DMS 273 (cell line): ENCODE data around the gene ZNF831.

Experiments used
- DNase-seq: peaks from one replicate; lab custom pipeline; 2025; ENCODE audit not compliant: unreplicated experiment; lab: John Stamatoyannopoulos, UW

The ZNF831 gene

DNA sequence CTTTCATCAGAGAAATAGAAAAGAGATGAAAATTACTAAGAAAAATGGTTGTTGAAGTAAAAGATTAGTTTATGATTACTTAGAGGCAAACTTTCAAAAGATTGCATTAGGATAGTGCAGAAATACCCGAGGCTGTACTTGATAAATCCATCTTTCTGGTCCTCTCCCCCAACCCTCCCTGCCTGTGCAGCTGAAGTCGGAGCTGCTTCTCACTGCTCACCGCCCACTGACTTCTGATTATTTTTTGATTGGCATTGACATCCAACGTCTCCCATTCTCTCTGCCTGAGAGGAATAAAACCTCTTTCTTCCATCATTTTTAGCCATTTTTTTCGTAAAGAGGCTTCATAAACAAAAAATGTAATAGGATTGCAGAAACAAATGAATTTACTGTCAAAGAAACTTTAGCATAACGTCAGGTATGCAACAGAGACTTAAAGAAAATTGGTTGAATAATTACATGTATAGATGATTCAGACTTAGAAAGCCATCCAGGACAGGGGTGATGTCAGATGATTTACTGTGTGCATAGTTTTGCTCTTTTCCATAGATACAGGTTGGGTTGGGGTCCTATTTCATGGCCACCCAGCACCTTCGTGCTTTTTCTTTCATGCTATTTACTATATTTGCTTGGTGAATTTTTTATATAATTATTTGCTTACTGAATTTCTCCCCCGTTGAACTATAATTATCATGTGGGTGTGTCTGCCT lies 83.2 kb downstream of the ZNF831 start:
- no peak for DNase-seq

DNA sequence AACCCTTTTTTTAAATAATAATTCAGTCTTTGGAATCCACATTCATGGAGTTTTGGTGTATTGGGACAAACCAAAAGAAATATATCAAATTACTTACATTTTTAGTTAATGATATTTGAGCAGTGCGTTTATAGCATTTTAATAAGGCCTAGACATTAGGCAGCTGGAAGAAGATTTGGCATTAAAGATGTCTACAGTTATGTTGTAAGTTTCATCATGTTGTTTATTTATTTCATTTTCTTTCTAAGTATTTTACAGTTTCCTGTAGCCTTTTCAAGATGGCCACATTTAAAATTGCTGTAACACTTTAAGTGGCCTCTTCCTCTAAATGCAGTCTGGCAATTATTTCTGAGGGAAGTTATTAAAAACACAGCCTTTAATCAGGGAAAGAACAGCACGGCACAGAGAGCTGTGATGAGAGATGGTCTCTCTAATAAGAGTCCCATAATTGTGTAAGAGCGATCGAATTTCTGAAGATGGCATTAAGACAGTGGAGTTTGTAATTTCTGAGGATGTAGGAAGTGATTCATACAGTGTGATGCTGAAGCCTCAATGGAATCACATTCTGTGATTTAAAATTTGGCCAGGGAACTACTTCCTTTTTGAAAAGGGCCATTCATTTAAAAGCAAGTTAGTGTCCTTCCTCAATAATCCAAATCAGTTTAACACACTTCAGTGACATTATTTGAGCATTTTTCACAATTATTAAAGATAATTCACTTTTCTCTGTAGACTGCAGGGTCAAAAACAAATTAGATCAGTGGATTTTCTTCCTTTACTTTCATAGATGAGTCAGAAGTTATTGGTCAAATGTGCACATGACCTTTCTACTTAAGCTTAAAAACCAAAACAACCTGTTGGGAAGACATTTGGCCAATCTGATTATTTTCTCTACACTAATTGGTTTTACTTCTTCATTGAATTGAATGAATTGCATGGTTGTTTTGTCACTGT lies 84.4 kb downstream of the ZNF831 start:
- DNase-seq, result no peak

DNA sequence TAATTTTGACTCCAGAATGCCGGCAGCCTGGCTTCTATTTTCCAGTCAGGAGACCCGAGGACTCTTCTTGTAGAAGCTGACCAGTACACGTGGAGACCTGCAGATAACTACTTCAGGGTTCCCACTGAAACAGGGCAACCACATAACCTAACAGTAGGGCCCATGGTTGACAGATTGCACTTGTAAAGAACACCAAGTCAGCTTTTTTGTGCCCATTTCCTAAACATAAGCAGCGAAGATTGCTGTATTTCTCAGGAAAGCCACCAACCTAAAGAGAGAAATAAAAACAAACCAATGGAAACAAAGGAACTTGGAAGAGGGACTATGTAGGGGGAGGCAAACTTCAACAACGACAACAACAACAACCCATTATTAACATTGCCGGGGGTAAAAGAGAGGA lies 86.7 kb downstream of the ZNF831 start:
- no peak for DNase-seq

DNA sequence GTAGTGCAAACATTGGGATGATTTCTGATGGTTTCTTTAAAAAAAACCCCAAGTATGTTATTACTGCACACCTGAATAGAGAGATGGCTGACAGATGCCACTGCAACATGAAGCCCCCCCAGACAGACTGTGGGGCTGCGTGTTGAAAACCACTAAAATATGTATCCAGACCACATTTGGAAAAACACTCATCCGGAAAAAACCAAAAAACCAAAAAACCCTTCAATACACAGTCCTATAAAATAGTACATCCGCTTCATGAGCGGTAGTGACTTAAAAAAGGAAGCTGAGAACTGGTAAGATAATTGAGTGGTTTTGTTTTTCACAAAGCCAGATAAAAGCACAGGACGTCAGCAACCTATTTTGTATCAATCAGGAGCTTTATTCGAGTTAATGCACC lies 89.7 kb downstream of the ZNF831 start:
- no peak for DNase-seq

DNA sequence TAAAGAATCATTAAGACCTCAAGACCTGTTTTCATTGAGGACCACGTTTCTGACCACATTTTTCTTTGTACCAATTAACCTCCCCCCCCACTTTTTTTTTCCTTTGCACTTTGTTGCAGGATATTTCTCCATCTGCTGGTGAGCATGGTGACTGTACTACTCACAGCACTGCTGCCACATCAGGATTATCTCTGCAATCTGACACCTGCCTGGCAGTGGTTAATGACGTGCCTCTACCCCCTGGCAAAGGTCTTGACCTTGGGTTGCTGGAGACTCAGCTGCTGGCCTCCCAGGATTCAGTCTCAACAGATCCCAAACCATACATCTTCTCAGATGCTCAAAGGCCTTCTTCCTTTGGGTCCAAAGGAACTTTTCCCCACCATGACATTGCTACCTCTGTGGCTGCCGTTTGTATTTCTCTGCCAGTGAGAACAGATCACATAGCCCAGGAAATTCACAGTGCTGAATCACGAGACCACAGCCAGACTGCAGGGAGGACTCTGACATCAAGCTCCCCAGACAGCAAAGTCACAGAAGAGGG lies 90.2 kb downstream of the ZNF831 start:
- DNase-seq, result peak; percentile 76

DNA sequence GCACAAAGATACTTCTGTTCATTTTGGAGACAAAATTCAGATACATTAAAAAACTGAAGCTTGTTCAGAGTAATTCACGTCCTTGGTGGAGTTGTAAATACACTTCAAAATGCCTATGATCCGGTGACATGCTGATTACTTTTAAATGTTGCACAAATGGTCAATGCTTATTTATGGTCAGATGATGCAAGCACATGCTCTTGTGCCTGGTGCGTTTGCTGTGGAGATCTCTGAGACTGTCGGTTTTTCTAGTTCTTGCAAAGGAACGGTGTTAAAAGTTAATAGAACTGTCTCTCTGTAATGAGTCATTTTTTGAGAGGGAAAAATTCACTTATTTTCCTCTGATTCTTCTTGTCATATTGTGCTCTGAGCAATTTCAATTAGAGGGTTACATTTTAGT lies 91.6 kb downstream of the ZNF831 start:
- DNase-seq, result no peak

DNA sequence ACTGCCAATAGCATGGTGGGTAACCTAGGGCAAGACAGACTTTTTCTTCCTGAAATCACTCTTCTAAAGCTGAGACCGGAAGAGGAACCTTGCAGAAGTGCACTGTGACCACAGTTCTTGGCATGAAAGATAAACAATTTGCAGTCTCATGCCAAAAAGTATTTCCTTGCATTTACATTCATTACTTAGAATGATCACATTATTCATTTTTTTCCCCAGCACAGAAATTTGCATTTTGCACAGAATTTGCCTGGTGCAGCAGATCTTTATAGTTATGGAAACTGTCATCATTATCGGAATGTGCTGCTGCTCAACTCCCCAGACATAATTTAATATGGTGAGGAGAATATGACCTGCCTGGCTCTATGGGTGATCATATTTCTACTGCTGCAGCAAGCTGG lies 94.6 kb downstream of the ZNF831 start:
- DNase-seq, result no peak

DNA sequence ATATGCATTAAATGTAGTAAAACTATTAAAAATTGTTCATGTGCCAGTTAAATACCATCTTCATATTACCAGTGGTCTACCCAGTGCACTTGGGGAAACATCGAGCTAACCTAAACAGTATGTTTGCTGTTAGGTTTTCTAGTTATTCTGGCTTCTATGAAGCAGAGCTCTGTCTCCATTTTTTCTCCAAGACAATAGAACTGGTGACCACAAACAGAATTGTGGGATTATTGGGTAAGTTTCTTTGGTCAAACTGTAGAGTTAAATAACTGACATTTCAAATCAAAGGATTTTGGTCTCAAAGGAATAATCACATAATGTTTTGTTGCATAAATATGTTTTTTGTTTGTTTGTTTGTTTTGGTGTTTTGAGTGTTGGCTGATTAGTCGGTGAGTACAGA lies 96.3 kb downstream of the ZNF831 start:
- DNase-seq, result no peak

DNA sequence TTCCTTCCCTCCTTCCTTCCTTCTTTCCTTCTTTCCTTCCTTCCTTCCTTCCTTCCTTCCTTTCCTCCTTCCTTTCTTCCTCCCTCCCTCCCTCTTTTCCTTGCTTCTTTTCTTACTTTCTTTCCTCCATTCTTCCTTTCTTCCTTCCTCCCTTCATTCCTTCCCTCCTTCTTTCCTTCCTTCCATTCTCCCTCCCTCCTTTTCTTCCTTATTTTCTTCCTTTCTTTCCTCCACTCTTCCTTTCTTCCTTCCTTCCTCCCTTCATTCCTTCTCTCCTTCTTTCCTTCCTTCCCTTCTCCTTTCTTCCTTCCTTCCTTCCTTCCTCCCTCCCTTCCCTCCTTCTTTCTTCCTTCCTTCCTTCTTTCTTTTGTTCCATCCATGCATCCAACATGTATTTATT lies 101.7 kb downstream of the ZNF831 start:
- DNase-seq, result no peak

DNA sequence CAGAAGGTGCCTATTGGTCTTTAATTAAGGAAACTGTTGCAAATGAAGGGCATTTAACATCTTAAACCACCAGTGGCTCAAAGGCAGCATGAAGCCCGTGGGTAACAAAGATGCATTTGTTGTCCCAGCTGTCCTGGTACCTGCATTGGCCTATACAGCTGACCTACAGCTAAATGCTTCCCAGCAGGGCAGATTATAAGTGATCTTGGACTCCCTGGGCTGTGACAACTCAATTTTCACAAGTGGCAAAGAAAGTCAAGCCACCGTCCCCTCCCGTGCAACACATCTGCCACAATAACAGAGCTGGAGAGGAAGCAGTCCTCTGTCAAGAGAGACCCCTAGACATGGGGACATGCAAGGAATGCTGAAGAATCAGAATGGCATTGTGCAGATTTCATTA lies 105.2 kb downstream of the ZNF831 start:
- DNase-seq, result no peak

DNA sequence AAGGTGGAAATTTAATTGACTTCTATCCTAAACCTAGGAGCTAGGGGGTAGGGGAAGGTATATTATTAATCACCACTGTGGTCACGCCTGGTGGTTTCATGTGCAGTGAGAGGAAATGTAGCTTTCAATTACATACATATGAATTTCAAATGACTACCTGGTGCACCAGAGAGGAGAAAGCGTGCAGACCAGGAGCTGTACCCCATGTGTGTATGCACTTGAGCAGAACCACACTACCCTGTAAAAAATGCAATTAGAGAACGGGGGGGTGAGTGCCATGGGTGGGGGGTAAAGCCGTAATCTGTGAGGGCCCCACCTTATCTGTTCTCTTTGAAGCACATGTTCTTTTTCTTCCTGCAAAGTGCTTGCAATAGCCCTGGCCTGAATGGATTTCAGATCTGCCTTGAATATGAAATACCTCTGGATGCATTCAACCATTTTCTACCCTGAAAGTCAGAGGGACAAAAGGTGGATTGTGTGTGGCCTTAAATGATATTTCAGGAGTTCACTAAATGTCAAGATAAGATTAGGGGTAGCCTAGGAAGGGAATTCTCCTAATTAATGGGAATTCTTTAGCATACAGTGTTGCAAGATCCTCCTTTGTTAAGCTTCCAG lies 105.9 kb downstream of the ZNF831 start:
- DNase-seq, result no peak

DNA sequence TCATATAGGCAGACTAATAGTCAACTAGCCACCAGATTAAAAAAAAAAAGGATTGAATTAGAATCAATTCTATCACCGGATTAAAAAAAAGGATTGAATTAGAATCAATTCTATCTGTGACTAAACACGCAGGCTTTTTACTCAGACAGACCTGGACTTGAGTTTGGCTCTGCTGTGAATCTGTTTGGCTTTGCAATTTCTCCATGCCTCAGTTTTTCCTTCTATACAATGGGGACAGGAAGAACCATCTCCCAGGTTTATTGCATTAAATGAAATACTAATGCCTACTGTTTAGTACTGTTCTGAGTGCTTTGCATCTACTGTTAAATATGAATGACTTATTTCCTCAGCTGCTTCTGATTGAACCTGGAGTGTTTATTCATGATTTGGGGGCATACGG lies 106.8 kb downstream of the ZNF831 start:
- DNase-seq, result no peak

DNA sequence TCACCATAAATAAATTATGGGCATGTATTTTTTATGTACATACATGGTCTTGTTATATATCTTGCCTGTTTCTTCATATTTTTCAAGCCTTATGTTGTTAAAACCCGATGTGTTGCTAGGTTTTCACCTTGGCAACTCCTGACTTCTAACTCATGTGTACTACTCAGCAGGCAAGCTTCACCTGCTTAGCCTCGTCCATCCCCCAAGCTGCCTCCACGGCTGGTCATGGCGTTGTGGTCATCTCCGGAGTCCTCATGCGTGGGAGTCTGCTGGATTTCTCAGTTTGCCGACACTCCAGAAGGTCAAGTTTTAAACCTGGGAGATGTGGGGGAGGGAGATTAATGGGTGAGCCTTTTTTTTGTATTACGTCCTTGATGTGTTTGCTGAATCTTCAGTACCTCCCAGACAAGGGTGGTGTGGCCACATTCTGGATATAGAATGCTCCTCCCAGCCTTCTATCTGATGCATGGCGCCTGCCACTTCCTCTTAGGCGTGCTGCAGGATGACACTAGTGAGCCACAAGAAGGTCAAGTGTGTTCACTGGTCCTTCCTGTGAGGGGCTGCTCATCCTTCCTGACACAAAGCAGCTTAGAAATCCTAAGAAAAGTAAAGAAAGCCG lies 110.2 kb downstream of the ZNF831 start:
- DNase-seq, result no peak

DNA sequence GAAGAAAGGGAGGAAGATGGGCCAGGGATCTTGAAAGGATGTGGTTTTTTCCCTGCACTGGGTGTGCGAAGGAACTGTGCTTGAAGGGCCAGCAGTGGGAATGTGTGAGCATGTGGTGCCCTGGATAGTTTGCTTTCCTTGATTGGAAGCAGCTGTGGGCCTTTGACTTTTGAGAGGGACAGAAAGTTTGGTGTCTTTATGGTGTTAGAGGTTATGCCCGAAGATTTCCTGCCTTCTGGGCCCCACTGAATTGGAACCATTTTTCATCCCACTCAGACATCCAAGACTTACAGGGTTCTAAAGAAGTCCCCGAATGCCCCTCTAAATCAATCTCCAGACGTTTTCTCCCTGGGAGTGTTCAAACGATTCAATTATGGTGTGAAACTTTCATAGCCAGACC lies 113.3 kb downstream of the ZNF831 start:
- DNase-seq, result no peak

DNA sequence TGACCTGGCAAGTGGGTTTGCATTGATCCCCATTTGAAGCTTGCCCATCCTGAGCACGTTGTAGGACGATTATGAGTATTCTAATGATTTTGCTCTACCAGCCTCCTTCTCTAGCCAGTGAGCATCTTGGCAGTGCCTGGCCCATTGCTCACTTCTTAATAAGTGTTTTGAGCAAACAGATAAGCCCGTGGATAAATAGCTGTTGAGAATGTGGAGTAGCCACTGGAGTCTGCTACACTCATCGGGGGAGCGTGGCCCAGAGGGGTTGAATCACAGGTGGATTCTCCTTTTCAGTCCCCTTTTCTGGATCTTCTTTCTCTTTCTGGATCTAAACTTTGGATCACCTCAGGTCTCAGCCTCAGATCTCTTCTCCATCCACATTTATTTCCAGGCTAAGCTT lies 120.8 kb downstream of the ZNF831 start:
- DNase-seq, result no peak

DNA sequence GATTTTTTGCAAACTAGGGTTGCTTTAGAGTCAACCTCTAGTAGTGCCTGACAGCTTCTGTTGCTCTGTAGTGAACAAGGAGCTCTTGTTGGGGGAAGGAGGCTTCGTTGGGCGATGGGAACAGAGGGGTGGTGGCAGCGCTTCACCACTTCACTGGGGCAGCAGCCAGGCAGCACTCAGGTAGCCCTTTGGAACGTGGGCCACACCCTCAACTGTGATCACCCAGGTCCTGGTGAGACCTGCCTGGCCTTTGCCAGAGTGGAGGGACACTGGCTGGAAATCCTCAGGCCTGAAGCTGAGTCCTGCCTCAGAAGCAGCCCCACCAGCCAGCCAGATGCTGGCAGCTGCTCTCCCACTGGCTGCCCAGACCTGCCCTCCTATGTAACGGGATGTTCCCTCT lies 126.4 kb downstream of the ZNF831 start:
- DNase-seq, result no peak

DNA sequence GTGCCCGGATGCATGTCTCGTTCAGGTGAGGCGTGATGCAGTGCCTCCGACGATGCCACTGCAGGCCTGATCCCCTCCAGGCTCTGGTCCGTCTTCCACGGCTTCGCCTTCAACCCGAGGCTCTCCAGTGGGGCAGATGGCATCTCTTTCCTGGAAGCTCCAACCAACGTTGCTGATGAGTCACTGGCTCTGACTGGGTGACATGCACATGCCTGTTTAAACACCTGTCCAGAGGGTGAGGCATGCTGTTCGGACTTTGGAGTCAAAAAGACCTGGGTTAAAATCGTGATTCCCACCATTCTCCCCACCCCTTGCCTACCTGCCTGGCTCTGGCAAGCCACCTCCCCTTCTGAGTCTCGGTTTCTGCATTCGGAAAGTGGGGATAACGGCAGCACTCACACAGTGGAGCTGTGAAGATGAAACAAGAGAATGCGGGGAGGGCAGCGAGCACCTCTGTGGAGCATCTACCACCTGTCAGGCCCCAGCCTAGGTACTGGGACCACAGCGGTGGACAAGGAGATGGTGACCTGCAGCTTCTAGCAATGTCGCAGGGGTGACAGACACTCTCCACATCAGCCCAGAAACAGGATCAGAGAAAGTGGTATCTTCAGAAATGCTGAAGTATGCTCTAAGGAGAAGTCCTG lies 128.2 kb downstream of the ZNF831 start:
- DNase-seq, result peak; percentile 50

DNA sequence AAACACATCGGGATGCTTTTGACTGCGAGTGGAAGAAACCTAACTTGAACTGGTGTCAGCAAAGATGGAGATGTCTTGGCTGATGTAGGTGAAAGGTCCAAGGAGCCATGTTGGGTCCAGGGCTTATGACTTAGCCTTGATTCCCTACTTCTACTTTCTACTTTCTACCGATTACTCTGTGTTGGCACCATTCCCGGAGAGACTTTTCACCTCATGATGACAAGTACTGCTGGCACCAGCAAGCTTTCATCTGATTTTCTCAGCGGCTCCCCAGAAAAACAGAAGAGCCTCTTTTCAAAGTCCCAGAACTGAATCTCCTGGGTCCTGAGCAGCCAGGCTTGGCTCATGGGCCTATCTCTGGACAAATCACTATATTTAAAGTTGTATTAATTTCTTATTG lies 131.9 kb downstream of the ZNF831 start:
- peak; percentile 13 for DNase-seq

DNA sequence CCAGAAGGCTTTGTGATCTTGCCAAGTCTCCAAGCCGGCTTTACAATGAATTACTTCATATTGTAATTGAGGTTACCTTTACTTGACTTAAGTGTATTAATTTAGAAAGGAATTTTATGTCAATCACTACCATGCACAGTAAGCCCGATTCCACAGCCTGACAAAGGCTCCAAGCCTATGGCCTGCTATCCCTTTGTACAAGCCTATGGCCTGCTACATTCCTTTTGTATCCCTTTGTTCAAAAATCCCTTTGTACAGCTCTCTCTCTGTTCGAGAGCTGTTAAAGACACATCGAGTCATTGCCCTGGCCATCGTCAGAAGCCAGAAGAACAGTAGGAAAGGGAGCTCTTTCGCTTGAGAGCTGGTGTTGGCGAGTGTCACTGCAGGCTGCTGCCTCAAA lies 134.1 kb downstream of the ZNF831 start:
- no peak for DNase-seq

DNA sequence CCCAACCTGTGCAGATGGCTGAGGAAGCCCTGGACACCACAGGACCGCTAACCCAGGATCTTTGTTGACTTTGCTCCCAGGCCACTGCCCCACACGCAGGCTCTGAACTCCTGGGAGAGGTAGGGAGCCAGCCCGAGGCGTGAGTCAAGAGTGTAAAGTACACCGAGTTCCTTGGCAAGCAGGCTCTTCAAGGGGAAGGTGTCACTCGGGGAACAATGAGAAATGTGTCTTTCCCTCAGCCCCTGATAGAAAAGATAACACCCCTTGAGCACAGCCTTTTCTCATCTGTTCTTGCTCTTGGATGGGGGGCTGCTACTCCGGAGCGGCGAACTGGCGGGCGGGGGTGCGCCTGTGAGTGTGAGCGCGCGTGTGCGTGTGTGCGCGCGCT lies 136.3 kb downstream of the ZNF831 start:
- DNase-seq, result peak; percentile 30
